ENCODE measurements around the gene IL3.

IL3 gene

GRCh38 chr5:132099076-132099748, 38.8 kb downstream of the IL3 start:
- no peaks in the 10 kb centered on the region for H3K36me3 ChIP-seq
- no peak overlapping the region for H3K4me3 ChIP-seq (ENCODE audit: low read depth in 1 of 2, low read length in 1 of 2)
- peaks cover 10% of the 10 kb centered on the region for H3K27me3 ChIP-seq
- no peaks in the 10 kb centered on the region for H3K9me3 ChIP-seq
- H3K4me1 ChIP-seq (ENCODE audit: control insufficient read depth in 1 of 2, insufficient read depth in 1 of 2, low read depth in 1 of 2, low read length in 1 of 2): peaks cover 26 to 41% of the 10 kb centered on the region in 2 experiments
- TF ChIP-seq, protein P1, sequence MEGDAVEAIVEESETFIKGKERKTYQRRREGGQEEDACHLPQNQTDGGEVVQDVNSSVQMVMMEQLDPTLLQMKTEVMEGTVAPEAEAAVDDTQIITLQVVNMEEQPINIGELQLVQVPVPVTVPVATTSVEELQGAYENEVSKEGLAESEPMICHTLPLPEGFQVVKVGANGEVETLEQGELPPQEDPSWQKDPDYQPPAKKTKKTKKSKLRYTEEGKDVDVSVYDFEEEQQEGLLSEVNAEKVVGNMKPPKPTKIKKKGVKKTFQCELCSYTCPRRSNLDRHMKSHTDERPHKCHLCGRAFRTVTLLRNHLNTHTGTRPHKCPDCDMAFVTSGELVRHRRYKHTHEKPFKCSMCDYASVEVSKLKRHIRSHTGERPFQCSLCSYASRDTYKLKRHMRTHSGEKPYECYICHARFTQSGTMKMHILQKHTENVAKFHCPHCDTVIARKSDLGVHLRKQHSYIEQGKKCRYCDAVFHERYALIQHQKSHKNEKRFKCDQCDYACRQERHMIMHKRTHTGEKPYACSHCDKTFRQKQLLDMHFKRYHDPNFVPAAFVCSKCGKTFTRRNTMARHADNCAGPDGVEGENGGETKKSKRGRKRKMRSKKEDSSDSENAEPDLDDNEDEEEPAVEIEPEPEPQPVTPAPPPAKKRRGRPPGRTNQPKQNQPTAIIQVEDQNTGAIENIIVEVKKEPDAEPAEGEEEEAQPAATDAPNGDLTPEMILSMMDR (IDR thresholded peaks at IDR 0.05): no peak
- no peak overlapping the region for H3K27ac ChIP-seq

GRCh38 chr5:132099905-132100304, 39.5 kb downstream of the IL3 start:
- Histone ChIP-seq H3K27me3 (peaks cover 9% of the 10 kb centered on the region), H3K9me3 (no peaks in the 10 kb centered on the region), H3K4me3 (ENCODE audit: low read depth in 1 of 2, low read length in 1 of 2) (no peak overlapping the region), H3K27ac (peak overlapping the region; percentile 72), H3K36me3 (no peaks in the 10 kb centered on the region), H3K4me1 (ENCODE audit: control insufficient read depth in 1 of 2, insufficient read depth in 1 of 2, low read depth in 1 of 2, low read length in 1 of 2) (peaks cover 27 to 47% of the 10 kb centered on the region in 2 experiments)
- TF ChIP-seq, protein P1 (IDR thresholded peaks at IDR 0.05): no peak

DNA sequence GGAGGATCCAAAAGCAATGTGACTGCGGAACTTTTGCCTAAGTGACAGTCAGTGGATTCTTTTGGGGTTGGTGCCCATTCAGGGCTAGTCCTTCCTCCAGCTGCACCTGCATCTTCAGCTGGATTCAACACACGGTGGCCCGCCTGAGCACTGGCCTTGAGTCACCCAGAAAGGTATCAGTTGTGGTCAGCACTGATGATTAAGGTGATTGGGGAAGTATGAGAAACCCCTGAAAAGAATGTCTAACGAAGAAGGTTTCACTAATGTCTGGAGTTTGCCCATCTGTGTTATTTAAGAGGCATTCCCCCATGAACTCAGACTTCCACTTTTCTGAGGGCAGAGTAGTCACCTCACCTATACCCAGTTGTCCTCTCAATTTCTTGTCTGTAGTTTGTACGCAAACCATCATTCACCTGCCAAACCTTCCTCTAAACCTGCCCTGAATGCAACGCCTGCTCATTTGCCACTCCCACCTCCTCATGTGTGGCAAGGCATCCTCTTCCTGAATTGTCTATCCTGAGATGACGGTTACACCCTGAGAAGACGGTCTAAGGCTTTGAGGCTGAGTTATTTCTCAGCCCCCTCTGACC, 40.3 kb downstream of the IL3 start:
- no peaks in the 10 kb centered on the region for H3K36me3 ChIP-seq
- peaks cover 2% of the 10 kb centered on the region for H3K27me3 ChIP-seq
- H3K4me3 ChIP-seq (ENCODE audit: low read depth in 1 of 2, low read length in 1 of 2): no peak overlapping the region
- H3K9me3 ChIP-seq: no peaks in the 10 kb centered on the region
- H3K4me1 ChIP-seq (ENCODE audit: control insufficient read depth in 1 of 2, insufficient read depth in 1 of 2, low read depth in 1 of 2, low read length in 1 of 2): peaks cover 27 to 48% of the 10 kb centered on the region in 2 experiments
- TF ChIP-seq, protein P1 (IDR thresholded peaks at IDR 0.05): no peak
- peak overlapping the region; percentile 72 for H3K27ac ChIP-seq

DNA sequence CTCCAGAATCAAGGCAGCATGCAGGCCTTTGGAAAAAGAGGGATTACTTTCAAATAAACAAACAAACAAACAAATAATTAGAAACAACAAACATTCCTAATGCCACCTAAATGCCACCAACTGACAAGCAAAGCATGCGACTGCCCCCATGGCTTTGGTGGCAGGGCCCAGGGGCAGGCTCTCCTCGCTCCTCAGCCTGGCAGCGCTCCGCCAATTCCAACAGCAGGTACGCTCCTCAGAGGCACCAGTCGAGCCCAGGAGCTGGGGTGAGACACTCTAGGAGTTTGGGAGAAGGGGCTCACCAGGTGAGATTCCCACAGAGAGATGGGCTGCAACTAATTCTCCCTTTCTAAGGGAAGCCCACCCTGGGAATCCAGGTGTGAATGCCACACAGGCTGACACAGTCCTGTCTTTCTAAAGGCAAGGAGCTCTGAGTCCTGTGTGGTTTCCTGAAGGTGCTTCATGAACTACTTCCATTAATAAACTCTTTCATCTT, 41.0 kb downstream of the IL3 start:
- Histone ChIP-seq H3K9me3 (no peaks in the 10 kb centered on the region), H3K4me1 (ENCODE audit: control insufficient read depth in 1 of 2, insufficient read depth in 1 of 2, low read depth in 1 of 2, low read length in 1 of 2) (peaks cover 27 to 48% of the 10 kb centered on the region in 2 experiments), H3K4me3 (ENCODE audit: low read depth in 1 of 2, low read length in 1 of 2) (no peak overlapping the region), H3K27ac (peak overlapping the region; percentile 72), H3K27me3 (no peaks in the 10 kb centered on the region), H3K36me3 (no peaks in the 10 kb centered on the region)
- TF ChIP-seq, protein P1 (IDR thresholded peaks at IDR 0.05): no peak

DNA sequence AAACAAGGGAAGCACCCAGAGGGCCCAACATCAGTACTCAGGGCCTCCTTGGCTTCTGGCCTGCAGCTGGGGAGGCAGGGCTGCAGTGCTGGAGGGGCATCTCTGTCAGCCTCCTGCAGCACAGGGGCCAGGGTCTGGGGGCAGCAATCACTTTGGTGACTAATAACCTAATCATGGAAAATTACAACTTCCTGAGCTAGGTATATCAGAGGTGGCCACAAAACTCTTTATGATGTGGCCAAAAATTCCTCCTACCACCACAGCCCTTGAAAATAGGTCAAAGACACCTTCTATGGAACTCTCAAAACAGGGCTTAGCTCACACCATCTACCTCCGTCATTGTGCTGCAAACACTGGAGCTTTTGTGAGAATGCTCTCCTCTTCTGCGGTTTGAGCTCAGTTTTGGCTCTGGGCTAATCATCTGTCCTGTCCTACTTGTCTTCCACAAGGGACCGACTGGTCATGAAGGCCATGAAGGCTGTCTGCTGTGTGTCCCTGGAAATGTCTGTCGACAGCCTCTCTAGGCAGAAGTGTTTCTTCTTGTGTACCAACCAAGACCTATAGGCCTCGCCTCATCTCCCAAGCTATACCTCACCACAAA, 41.7 kb downstream of the IL3 start:
- TF ChIP-seq, protein P1 (IDR thresholded peaks at IDR 0.05): no peak
- Histone ChIP-seq H3K9me3 (no peaks in the 10 kb centered on the region), H3K4me3 (ENCODE audit: low read depth in 1 of 2, low read length in 1 of 2) (no peak overlapping the region), H3K27me3 (no peaks in the 10 kb centered on the region), H3K36me3 (no peaks in the 10 kb centered on the region), H3K4me1 (ENCODE audit: control insufficient read depth in 1 of 2, insufficient read depth in 1 of 2, low read depth in 1 of 2, low read length in 1 of 2) (peaks cover 27 to 48% of the 10 kb centered on the region in 2 experiments), H3K27ac (no peak overlapping the region)
